ENCODE measurements around the gene MYORG.

The MYORG gene

DNA sequence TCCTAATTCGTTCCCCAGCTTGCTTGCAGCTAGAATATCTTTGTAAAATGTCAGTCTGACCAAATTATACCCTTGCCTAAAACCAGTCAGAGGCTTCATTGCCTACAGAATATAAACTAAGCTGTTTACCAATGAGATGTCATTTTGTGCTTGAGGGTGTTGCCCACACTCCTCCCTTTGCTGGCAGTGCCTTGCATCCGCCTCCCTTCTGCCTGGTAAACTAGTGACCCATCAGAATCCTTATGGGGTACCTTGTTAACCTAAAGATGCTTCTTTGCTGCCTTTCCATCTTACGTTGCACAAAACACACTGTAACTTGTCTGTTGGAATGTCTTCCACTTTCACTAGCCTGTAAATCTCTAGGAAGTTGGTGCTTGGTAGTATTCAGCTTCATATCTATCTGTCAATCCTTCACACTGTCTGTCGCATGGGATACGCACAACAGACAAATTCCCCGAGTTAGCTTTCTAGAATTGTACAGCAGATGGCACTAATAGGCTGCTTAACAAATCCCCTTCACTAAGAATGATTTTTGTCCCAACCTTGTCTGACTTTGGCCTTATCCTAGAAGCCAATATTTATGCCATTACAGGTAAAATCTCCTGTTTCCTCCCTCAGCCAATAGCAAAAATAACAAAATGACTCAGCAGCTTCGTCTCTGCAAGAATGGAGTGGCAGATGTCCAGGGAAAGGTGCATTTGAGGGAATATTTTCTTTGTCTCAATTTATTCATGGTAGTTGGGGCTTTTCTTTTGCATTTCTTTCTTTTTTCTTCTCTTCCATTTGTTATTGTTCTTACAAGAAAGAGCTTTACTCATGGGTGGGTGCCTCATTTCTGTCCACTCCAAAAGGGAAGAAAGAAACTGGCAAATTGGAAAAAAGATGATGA is 44.4 kb downstream of the MYORG start:
- peak; percentile 27 for DNase-seq

DNA sequence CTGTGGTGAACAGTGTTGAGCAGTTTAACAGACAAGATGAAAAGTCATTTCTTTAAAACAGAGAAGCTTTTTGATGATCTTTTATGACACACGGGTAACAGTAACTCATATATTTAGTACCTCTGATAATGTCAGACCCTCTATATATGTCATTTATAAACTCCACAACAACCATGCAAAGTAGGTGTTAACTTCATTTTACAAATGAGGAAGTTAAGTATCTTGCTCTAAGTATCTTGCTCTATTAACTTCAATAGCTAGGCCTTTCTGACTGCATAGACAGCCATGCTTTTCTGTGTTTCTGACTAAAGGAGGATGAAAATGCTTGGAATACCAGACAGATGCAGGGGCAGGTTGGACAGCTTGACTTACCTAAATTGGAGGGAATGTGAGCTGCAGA is 45.5 kb downstream of the MYORG start:
- DNase-seq: no peak

DNA sequence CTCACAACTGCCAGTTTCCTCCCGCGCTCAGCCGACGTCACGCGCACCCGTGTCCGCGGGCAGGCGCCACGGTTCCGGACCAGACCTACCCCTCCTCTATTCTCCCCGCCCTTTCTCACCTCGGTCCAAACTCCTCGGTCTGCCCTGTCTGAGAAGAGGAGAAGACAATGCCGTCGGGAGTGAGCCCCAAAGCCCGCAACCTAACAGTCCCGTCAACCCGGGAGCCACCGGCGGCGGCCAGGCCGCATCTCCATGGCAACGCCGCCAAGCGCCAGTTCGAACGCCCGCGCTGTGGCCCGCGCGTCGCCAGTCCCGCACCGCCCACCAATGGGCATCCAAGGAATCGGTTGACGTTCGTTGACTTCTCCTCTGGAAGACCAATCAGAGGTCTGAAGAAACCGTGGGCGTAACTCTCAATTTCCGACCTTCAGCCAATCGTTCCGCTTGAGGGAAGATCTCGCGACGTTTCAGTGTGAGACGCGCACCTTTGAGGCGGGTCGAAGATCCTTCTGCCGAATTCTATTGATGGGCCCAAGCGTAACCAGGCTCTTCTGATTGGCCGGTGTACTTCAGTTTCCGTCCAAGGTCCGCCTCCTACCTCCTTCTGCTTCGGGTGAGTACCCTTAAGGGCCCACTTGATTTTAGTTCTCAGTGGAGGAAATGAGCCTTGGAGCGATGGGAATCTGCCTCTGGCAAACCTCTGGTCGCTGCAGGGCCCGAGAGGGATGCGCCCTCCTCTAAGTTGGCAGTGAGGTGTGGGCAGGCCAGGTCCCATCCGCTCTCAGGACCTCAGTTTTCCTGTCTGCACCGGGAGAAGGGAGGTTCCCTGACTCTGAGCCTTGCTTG is 47.5 kb downstream of the MYORG start, which contains the start of the genes KIF24 and NUDT2:
Gene KIF24 (minus strand): TSS at position 282 of the 846 bp plus-strand sequence. CDS start 17,922 bp downstream, outside the sequence.
Gene NUDT2 (plus strand): TSS at position 583 of the 846 bp plus-strand sequence. CDS start 9,471 bp downstream, outside the sequence.
- peak; percentile 100 for DNase-seq

DNA sequence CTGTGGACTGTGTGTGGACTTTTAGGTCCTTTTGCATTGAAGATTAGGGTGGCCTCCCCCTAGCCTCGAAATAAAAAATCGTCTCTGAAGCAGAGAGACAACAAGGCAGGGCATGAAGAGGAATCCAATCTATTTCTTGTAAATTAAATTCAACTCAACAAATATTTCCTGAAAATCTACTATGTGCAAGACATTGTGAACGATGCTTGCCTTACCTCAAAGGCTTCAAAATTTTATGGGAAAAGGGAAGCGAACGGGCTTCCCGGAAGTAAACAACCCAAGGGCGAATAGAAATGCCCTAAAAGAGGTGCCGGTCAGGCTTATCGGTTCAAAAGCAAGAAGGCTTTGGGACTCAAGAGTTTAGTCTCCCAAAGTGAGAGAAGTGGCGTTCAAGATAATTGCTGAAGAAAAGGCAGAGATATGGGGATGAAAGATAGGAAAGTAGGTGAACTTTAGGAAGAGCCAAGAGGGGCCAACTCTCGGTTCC is 48.2 kb downstream of the MYORG start:
- no peak for DNase-seq

DNA sequence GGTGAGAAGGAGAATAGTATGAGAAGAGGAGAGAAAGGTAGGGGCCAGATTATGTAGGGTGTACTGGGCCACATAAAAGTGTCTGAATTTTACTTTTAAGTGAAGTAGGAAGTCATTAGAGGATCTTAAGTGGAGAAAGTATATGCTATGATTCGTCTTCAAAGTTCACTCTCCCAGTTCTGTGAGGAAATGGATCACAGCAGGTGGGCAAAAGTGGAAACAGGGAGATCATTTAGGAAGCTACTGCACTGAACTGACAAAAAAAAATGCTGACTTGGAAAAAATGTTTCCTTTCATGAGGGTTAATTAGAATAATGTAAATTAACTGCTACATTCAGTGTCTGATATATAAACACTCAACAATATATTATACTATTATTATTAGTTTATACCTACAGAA is 50.0 kb downstream of the MYORG start:
- no peak for DNase-seq

DNA sequence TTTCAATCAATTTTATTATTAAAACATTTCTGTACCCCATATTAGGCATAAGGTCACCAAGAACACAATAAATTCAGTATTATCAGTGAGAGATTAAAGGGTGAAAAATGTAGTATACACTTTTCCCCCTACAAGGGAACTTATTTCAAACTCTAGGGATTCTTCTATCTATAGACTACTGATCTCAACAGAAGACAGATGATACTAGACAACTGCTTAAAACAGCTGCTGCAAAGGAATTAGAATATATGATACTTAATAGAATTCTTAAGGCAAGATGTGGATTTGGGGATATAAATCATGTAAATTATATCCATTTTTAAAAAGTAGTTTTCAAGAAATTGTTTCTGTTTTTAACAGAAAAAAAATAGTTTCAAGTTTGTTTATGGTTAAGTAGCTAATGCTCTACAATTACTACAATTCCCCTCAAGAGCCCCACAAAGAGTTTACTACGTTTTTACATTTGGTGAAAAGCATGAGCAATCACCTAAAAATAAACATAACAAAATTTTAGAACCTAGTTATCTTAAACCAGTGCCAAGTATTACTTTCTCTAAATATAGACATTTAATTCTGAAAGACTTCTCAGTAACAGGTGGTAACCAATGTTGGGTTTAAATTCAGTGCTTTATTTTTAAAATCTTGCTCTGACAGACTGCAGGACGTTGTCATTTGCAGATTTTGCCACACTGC is 53.7 kb downstream of the MYORG start:
- no peak for DNase-seq

DNA sequence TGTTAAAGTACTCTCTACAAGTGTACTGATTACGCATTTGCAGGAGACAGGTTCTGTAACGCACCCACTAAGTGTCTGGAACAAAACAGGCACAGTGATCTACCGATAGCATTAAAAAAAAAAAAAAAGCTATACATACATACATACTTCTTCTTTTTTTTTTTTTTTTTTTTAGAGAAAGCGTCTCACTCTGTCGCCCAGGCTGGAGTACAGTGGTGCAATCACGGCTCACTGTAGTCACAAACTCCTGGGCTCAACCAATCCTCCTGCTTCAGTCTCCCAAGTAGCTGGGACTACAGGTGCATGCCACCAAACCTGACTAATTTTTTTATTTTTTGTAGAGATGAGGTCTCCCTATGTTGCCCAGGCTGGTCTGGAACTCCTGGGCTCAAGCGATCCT is 55.2 kb downstream of the MYORG start:
- peak; percentile 58 for DNase-seq

DNA sequence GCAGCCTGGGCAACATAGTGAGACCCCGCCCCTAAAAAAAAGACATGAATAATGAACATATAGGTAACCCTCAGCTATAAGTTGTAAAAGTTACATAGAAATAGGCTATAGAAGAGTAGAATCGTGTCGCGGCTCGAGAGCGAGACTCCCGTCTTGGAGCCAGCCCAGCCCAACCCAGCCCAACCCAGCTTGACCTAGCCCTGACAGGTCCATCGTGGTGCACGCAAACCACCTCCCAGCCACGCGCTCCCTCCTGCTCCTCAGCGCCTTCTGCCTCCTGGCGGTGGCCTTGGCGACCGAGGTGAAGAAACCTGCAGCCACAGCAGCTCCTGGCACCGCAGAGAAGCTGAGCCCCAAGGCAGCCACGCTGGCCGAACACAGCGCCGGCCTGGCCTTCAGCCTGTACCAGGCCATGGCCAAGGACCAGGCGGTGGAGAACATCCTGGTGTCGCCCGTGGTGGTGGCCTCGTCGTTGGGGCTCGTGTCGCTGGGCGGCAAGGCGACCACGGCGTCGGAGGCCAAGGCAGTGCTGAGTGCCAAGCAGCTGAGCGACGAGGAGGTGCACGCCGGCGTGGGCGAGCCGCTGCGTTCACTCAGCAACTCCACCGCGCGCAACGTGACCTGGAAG is 58.4 kb downstream of the MYORG start:
- DNase-seq: no peak

DNA sequence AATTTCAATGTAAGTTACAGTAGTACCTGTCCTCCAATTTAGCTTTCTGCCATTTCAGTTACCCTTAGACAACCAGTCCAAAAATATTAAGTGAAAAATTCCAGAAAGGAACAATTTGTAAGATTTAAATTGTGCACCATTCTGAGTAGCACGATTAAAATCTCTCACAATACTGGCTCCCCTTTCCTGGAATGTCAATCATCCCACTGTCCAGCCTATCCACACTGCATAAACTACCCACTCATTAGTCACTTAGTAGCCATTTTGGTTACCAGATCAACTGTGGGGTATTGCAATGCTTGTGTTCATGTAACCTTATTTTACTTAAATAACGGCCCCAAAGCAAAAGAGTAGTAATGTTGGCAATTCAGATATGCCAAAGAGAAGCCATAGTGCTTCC is 59.3 kb downstream of the MYORG start:
- DNase-seq: no peak
